SU-DHL-6 (cell line): ENCODE results near the gene EXOC6B.

Source experiments
- EZH2phosphoT487 ChIP-seq: fragments of 200-600 bp; sonication (generic), shearing (Covaris generic); conservative IDR thresholded peaks from 2 replicates; pipeline ENCODE4 v1.6.1; 2018; ENCODE audit warnings: mild to moderate bottlenecking, antibody characterized with exemption, low read length, moderate library complexity, mixed read lengths
- TF ChIP-seq, protein P1 (sequence below): fragments of 200-600 bp; sonication (generic); IDR thresholded peaks from one replicate; pipeline ENCODE4 v1.5.1; 2017; ENCODE audit warnings: antibody characterized with exemption, mild to moderate bottlenecking, low read length, moderate library complexity; ENCODE audit not compliant: insufficient read depth, poor library complexity, severe bottlenecking

DNA sequence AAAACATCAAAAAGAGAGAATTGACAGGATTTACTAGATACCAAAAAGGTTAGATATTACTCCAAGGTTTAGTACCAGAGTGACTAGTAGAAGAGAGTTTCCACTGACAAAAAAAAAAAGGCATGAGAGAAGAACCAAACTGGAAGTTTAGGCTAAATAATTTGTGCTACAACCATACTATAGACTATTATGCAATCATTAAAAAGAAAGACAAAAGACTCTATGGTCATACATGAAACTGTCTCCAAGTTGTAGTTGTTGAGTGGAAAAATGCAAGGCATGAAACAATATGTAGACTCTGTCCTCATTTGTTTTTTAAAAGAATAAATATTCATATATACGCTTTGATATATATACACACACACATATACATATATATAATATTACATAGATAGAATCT is 1.7 kb upstream of the EXOC6B start:
- TF ChIP-seq, protein P1, sequence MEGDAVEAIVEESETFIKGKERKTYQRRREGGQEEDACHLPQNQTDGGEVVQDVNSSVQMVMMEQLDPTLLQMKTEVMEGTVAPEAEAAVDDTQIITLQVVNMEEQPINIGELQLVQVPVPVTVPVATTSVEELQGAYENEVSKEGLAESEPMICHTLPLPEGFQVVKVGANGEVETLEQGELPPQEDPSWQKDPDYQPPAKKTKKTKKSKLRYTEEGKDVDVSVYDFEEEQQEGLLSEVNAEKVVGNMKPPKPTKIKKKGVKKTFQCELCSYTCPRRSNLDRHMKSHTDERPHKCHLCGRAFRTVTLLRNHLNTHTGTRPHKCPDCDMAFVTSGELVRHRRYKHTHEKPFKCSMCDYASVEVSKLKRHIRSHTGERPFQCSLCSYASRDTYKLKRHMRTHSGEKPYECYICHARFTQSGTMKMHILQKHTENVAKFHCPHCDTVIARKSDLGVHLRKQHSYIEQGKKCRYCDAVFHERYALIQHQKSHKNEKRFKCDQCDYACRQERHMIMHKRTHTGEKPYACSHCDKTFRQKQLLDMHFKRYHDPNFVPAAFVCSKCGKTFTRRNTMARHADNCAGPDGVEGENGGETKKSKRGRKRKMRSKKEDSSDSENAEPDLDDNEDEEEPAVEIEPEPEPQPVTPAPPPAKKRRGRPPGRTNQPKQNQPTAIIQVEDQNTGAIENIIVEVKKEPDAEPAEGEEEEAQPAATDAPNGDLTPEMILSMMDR, result no peak
- no peak for TF ChIP-seq EZH2phosphoT487
